Colon (tissue), 2 donors: ENCODE data around the gene MGST2.
A peak's percentile ranks its signal among the peaks of the same experiment; 100 is the strongest.
"Not testable (repeated sequence)": the region's sequence is repeated elsewhere in the genome, so short reads cannot be mapped to it uniquely, and the experiment has no call there.

Experiments
- FAIRE-seq: peaks from 2 replicates; lab custom pipeline; 2012; peaks lifted over from hg19 to GRCh38; lab: Jason Lieb, UNC
- donor health status: control.
- donor health status: control.

MGST2 gene

GRCh38 chr4:139665690-139666529 lies at the start of gene MGST2:
Gene MGST2, plus strand, starts transcription at chr4:139665819. Its CDS starts 201 bp downstream, at chr4:139666020.
- FAIRE-seq, result no peak

- peak; percentile 41 for FAIRE-seq
Measured at GRCh38 chr4:139617702-139618490, 47.7 kb upstream of the MGST2 start.

DNA sequence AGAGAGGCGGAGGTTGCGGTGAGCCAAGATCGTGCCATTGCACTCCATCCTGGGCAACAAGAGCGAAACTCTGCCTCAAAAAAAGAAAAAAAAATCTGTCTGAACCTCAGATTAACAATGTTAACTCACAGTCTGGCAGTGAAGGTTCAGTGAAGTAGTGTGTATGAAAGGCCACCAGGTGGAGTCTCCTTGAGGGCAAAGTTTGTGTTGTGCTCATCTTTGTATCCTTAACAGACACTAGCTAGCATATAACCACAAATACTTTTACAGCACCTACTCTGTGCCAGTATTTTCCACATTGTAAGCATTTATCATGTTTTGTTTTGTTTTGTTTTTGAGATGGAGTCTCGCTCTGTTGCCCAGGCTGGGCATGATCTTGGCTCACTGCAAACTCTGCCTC lies 46.0 kb upstream of the MGST2 start:
- no peak for FAIRE-seq

GRCh38 chr4:139622901-139623381 lies 42.7 kb upstream of the MGST2 start:
- no peak for FAIRE-seq

DNA sequence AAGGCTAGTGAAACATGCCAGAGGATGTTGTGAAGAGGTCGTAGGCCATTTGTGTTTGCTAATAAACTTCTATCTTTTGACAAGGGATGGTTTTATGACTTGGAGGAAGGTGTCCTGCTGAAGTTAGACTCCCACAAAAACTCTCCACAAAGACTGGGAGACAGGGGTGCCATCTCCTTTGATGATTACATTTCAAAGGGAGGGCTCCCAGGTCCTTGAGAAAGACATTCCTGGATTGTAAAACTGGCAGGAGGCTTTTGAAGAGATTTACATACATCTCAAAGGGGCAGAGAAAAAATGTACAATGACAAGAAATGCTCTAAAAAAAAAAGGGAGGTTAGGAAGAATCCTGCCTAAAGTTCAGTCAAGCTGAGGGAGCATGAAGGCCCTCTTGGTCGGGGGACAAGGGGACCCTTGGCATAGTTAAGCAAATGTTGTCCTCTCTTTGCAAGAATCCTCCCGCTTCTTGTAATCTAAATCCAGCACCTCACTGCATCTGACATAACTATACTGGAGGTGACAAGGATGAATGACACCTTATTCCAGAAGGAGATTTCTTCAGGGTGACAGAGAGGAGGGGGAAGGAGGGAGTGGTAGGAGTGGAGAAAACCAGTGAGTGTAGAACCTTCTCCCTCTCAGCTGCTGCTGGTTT lies 41.1 kb upstream of the MGST2 start:
- FAIRE-seq, result no peak

DNA sequence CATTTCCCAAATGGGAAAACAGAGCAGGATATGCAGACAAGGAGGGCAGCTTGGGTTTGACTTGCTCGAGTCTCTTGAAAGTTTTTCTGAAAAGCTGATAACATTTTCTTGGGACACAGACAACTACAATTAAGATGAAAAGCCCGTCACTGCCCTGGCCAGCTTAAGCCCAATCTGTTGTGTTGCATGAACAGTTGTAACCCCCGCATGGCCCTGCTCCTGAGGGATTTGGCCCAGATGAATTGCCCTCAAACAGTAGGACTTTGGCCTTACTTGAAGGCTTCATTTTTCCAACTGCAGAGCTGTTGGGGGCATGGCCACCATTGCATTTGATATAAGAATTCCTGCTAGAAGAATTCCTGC lies 40.5 kb upstream of the MGST2 start:
- no peak for FAIRE-seq

DNA sequence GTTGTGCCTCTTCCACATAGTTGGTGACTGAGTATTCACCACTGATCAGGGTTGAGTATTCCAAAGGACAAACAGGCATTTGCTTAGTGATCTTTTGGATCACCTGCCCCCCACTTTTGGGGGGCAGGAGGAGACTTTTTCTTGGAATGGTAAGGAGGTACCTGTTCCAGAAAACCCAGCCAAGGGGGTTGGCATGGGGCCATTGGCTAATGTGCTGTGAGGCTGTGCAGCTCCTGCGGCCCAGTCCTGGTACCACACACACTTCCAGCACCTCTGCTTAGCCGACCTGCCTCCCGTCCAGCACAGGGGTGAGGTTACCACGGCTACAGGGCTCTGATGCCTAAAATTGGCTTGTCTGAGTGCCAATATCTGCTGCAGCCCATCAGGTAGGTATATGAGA lies 40.1 kb upstream of the MGST2 start:
- no peak for FAIRE-seq

- no peak for FAIRE-seq
Measured at GRCh38 chr4:139628184-139629012, 37.2 kb upstream of the MGST2 start.

DNA sequence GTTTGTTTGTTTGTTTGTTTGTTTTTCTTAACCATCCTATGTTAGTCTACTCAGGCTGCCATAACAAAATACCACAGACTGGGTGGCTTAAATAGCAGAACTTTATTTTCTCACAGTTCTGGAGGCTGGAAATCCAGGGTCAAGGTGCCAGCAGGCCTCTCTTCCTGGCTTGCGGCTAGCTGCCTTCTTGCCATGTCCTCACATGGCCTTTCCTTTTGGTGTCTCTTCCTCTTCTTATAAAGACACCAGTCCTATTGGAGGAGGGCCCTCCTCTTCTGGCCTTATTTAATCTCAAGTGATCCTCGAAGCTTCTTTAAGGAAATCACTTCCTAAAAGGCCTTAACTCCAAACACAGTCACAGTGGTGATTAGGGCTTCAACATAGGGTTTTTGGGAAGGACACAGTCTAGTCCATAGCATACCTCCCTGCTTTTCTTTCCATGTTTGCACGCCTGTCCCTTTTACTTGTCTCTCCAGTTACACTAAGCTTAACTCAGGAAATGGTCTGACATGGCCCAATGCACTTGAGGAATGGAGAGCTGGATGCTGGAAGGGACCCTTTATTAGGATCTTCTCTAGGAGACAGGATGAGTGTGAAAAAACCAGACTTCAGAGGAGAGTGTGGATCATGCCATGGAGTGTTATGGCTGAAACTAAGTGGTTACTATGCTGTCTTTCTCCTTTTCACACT lies 36.0 kb upstream of the MGST2 start:
- FAIRE-seq, result no peak

GRCh38 chr4:139630126-139630495 lies 35.5 kb upstream of the MGST2 start:
- FAIRE-seq, result no peak

GRCh38 chr4:139630991-139631390 lies 34.6 kb upstream of the MGST2 start:
- FAIRE-seq, result no peak

- no peak for FAIRE-seq
Measured at GRCh38 chr4:139631791-139632190, 33.8 kb upstream of the MGST2 start.

- FAIRE-seq, result not testable (repeated sequence)
Measured at GRCh38 chr4:139632739-139633138, 32.9 kb upstream of the MGST2 start.

DNA sequence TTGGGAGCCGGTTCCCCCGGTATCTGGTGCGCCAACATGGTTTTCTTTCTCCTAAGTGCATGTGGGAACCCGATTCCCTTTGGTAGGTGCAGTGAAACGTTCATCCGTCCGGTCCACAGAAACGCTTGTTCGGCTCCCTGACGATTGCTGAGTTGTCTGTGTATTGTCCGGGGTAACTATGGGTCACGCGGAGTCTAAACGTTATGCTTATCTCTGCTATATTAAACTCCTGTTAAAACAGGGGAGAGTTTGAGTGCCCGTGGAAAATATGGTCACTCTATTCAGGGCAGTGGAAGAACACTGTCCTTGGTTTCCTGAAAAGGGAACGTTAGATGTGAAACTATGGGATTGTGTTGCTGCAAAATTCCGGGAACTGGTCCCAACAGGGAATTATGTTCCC lies 32.4 kb upstream of the MGST2 start:
- no peak for FAIRE-seq

DNA sequence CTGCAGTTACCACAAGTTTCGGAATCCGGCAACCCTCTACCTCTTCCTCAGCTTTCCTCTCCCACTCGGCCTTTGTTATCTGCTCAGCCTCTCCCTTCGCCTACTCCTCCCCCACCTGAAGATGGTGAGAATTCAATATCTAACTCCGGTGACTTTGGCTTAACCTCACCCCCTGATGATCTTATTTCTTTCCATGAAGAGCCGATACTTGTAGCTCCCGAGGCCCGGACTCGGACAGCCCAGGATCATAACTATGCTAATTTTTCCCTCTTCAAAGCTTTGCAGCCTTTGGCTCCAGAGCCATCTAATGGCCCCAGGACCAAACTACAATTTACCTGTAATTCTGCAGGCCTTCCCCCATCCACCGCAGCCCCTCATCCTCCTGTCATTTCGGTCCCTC lies 32.0 kb upstream of the MGST2 start:
- no peak for FAIRE-seq

DNA sequence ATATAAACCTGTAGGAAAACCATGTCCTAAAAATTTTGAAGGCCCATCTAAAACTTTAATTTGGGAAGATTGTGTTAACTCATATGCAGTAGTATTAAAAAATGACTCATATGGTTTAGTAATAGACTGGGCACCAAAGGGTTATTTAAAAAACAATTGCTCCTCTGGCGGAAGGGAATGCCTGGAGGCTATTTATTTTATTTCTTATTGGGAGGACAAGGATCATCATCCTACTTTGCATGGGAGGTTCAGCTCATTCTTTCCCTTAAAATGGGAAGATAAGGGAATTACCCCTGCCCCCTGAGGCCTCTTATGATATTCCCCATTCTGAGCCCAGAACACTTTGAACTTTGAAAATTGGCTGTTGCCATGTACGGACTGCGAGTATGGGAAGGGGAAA lies 29.7 kb upstream of the MGST2 start:
- no peak for FAIRE-seq

DNA sequence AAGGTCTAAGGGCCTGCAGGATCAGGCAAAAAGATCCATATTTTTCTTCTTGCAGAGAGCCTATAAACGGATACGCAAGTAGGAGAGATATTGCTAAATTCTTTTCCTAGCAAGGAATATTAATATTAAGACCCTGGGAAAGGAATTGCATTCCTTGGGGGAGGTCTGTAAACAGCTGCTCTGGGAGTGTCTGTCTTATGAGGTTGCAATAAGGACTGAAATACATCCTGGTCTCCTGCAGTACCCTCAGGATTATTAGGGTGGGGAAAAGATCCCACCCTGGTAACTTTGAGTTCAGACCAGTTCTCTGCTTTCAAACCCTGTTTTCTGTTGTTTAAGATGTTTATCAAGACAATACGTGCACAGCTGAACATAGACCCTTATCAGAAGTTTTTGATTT lies 27.3 kb upstream of the MGST2 start:
- not testable (repeated sequence) for FAIRE-seq

DNA sequence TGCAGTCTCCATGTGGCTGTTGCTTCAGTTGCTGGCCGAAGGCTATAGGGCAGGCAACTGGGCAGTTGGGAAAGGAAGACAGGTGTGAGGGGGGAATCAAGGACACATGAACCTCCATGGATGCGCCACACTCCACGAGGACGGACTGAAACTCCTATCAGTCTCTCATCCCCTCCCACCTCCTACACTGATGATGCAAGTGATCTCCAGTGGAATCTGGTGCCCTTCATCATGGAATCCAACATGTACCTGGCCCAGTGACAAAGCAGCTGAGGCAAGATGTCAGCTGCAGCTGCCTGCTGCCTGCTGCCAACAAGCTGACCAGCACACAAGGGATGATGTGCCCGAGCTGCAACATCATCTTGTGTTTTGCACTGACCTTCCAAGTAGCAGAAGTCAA lies 26.0 kb upstream of the MGST2 start:
- FAIRE-seq, result no peak

DNA sequence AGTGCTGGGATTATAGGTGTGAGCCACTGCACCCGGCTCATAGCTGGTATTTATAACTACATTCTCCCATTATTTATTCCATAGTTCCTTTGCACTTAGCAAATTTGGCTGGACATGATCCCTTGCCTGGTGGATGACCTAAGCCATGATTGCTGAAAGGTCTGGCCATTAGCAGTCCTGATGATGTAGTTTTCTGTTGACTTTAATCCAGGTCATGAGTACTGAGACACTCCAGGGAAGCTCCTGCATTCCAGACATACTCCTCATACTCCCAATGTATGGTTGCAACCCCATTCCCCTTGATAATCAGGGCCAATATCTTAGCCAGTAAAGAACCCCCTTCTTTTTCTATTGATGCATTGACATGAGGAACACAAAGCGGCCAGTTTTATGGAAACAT lies 24.4 kb upstream of the MGST2 start:
- no peak for FAIRE-seq

- no peak for FAIRE-seq
Measured at GRCh38 chr4:139642364-139642763, 23.3 kb upstream of the MGST2 start.
